ENCODE data around the gene MGAT5B. TPM values are rescaled to one million over a fixed set of nuclear protein-coding genes. Genes with fewer than 3 reads are reported as not detected.

MGAT5B gene
- total RNA-seq, 1 experiment from 2014 or later: 4.9 TPM

- DNase-seq (no peak), ATAC-seq (no peak)
- ChIA-PET POLR2A (ENCODE audit: unreplicated experiment) (no interaction called here), CTCF (no interaction called here)
- Histone ChIP-seq H3K79me2 (ENCODE audit: low read length) (no peaks in the 10 kb centered on the region), H3K27ac (ENCODE audit: low read length) (no peak overlapping the region), H3K9ac (ENCODE audit: low read length) (no peak overlapping the region), H3K27me3 (ENCODE audit: low read length) (no peaks in the 10 kb centered on the region), H3K4me2 (ENCODE audit: low read length) (no peak overlapping the region), H3K4me3 (ENCODE audit: low read length) (no peak overlapping the region), H2AFZ (ENCODE audit: low read length) (no peak overlapping the region), H3K9me3 (ENCODE audit: low read length) (no peaks in the 10 kb centered on the region), H3K4me1 (ENCODE audit: insufficient read depth, low read length) (no peaks in the 10 kb centered on the region), H3F3A (ENCODE audit: low read length, unreplicated experiment) (no peaks in the 10 kb centered on the region), H3K9me2 (replicated peaks; ENCODE audit: low read length) (no peaks in the 10 kb centered on the region), H3K36me3 (ENCODE audit: low read depth, low read length) (no peaks in the 10 kb centered on the region), H4K20me1 (ENCODE audit: low read length) (no peaks in the 10 kb centered on the region)
- no TSS peak for BruUV-seq (replicated peaks)
- TF ChIP-seq EZH2phosphoT487 (IDR thresholded peaks at IDR 0.05; ENCODE audit: borderline replicate concordance, low read length) (no peak), CTCF (conservative IDR thresholded peaks at IDR 0.05; ENCODE audit: low read depth, low read length) (no peak), EZH2 (IDR thresholded peaks at IDR 0.05; ENCODE audit: low read length, unreplicated experiment) (no peak)
- intact Hi-C loops (cut with micrococcal nuclease): no loop called here
Observed at GRCh38 chr17:76923491-76923890, 55.3 kb downstream of the MGAT5B start.

- ATAC-seq: no peak
- CTCF ChIA-PET: no interaction called here
Observed at GRCh38 chr17:76924345-76925342, 56.4 kb downstream of the MGAT5B start.

More at GRCh38 chr17:76924345-76925342, 56.4 kb downstream of the MGAT5B start:
- Histone ChIP-seq H3K9me3 (ENCODE audit: low read length) (no peaks in the 10 kb centered on the region), H3K9ac (ENCODE audit: low read length) (no peak overlapping the region), H3K4me1 (ENCODE audit: insufficient read depth, low read length) (no peaks in the 10 kb centered on the region), H3K27me3 (ENCODE audit: low read length) (no peaks in the 10 kb centered on the region), H3K36me3 (ENCODE audit: low read depth, low read length) (no peaks in the 10 kb centered on the region), H3K27ac (ENCODE audit: low read length) (no peak overlapping the region), H2AFZ (ENCODE audit: low read length) (no peak overlapping the region), H3K4me3 (ENCODE audit: low read length) (no peak overlapping the region), H3K4me2 (ENCODE audit: low read length) (no peak overlapping the region), H4K20me1 (ENCODE audit: low read length) (no peaks in the 10 kb centered on the region), H3K9me2 (replicated peaks; ENCODE audit: low read length) (no peaks in the 10 kb centered on the region), H3K79me2 (ENCODE audit: low read length) (no peaks in the 10 kb centered on the region), H3F3A (ENCODE audit: low read length, unreplicated experiment) (no peaks in the 10 kb centered on the region)
- BruUV-seq (replicated peaks): no TSS peak
- POLR2A ChIA-PET (ENCODE audit: unreplicated experiment): no interaction called here
- no peak for DNase-seq
- intact Hi-C loops (cut with micrococcal nuclease): no loop called here
- TF ChIP-seq CTCF (conservative IDR thresholded peaks at IDR 0.05; ENCODE audit: low read depth, low read length) (no peak), EZH2 (IDR thresholded peaks at IDR 0.05; ENCODE audit: low read length, unreplicated experiment) (no peak), EZH2phosphoT487 (IDR thresholded peaks at IDR 0.05; ENCODE audit: borderline replicate concordance, low read length) (no peak)
